ENCODE measurements around the gene WDFY1. TPM values are rescaled to one million over a fixed set of nuclear protein-coding genes. Genes with fewer than 3 reads are reported as not detected.

The WDFY1 gene
- total RNA-seq, 1 experiment from 2014 or later, result 123 TPM

DNA sequence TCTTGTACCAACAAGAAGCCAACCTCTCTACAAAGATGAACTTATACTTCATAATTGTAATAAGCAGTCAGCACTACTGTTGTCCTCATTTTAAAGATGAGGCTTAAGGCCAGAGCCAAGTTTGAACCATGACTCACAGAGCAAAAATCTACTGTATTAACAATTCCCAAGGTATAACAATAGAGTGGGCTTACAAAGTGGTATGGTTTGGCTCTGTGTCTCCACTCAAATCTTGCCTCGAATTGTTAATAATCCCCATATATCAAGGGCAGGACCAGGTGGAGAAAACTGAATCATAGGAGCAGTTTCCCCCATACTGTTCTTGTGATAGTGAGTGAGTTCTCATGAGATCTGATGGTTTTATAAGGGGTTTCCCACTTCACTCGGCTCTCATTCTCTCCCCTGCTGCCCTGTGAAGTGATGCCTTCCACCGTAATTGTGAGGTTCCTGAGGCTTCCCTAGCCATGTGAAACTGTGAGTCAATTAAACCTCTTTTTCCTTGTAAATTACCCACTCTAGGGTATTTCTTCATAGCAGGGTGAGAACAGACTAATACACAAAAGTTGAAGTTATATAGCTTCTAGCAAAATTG is 31.6 kb upstream of the WDFY1 start:
- BruUV-seq (replicated peaks), result no TSS peak
- no peak overlapping the region for H3K4me3 ChIP-seq (ENCODE audit: low read depth, low read length)
- H3K27me3 ChIP-seq (replicated peaks; ENCODE audit: control insufficient read depth, insufficient read depth, low read length), result no peaks in the 10 kb centered on the region
- TF ChIP-seq, protein P1, sequence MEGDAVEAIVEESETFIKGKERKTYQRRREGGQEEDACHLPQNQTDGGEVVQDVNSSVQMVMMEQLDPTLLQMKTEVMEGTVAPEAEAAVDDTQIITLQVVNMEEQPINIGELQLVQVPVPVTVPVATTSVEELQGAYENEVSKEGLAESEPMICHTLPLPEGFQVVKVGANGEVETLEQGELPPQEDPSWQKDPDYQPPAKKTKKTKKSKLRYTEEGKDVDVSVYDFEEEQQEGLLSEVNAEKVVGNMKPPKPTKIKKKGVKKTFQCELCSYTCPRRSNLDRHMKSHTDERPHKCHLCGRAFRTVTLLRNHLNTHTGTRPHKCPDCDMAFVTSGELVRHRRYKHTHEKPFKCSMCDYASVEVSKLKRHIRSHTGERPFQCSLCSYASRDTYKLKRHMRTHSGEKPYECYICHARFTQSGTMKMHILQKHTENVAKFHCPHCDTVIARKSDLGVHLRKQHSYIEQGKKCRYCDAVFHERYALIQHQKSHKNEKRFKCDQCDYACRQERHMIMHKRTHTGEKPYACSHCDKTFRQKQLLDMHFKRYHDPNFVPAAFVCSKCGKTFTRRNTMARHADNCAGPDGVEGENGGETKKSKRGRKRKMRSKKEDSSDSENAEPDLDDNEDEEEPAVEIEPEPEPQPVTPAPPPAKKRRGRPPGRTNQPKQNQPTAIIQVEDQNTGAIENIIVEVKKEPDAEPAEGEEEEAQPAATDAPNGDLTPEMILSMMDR (IDR thresholded peaks at IDR 0.05; ENCODE audit: insufficient read depth in 1 of 2, low read depth in 1 of 2, low read length in 1 of 2, severe bottlenecking in 1 of 2, unreplicated experiment in 1 of 2), result no peak
- DNase-seq, result no peak
- no peaks in the 10 kb centered on the region for H3K9me3 ChIP-seq
- Mint-ChIP-seq H3K36me3 (ENCODE audit: insufficient read depth, unreplicated experiment) (no peaks in the 10 kb centered on the region), H3K4me3 (ENCODE audit: unreplicated experiment) (no peak overlapping the region), H3K27ac (ENCODE audit: unreplicated experiment) (no peak overlapping the region), H3K27me3 (ENCODE audit: insufficient read depth, unreplicated experiment) (no peaks in the 10 kb centered on the region), H3K4me1 (ENCODE audit: low read depth, unreplicated experiment) (no peaks in the 10 kb centered on the region), H3K9me3 (ENCODE audit: unreplicated experiment) (no peaks in the 10 kb centered on the region)
- ChIA-PET CTCF (no interaction called here), POLR2A (no interaction called here)
- intact Hi-C loops (cut with micrococcal nuclease; ENCODE audit: unreplicated experiment), result no loop called here
- H3K36me3 ChIP-seq (ENCODE audit: control insufficient read depth, insufficient read depth, low read length), result no peaks in the 10 kb centered on the region
- no peaks in the 10 kb centered on the region for H3K4me1 ChIP-seq

DNA sequence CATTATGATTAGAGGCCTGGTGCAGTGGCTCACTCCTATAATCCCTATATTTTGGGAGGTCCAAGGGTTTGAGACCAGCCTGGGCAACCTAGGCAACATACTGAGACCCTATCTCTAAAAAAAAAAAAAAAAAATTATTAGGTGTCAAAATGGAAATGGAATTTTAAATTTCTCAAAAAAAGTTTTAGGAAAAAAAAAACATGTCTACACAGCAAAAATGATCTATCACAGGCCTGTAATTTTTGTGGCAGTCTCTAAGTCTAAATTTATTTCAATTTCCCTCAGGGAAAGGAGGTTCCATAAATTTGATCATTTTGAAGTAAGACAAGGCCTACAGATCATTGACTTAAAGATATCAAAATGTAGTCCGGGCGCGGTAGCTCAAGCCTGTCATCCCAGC is 28.5 kb upstream of the WDFY1 start:
- H3K4me3 Mint-ChIP-seq (ENCODE audit: unreplicated experiment), result no peak overlapping the region
- peaks cover 3% of the 10 kb centered on the region for H3K36me3 Mint-ChIP-seq (ENCODE audit: insufficient read depth, unreplicated experiment)
- intact Hi-C loops (cut with micrococcal nuclease; ENCODE audit: unreplicated experiment), result no loop called here
- no peaks in the 10 kb centered on the region for H3K36me3 ChIP-seq (ENCODE audit: control insufficient read depth, insufficient read depth, low read length)
- no peaks in the 10 kb centered on the region for H3K9me3 ChIP-seq
- BruUV-seq (replicated peaks), result no TSS peak
- H3K27me3 ChIP-seq (replicated peaks; ENCODE audit: control insufficient read depth, insufficient read depth, low read length), result no peaks in the 10 kb centered on the region
- no peaks in the 10 kb centered on the region for H3K4me1 Mint-ChIP-seq (ENCODE audit: low read depth, unreplicated experiment)
- DNase-seq, result no peak
- H3K27me3 Mint-ChIP-seq (ENCODE audit: insufficient read depth, unreplicated experiment), result no peaks in the 10 kb centered on the region
- CTCF ChIA-PET, result no interaction called here
- H3K4me1 ChIP-seq, result no peaks in the 10 kb centered on the region
- H3K4me3 ChIP-seq (ENCODE audit: low read depth, low read length), result no peak overlapping the region
- no peaks in the 10 kb centered on the region for H3K9me3 Mint-ChIP-seq (ENCODE audit: unreplicated experiment)
- POLR2A ChIA-PET, result no interaction called here
- TF ChIP-seq, protein P1 (IDR thresholded peaks at IDR 0.05; ENCODE audit: insufficient read depth in 1 of 2, low read depth in 1 of 2, low read length in 1 of 2, severe bottlenecking in 1 of 2, unreplicated experiment in 1 of 2), result no peak
- H3K27ac Mint-ChIP-seq (ENCODE audit: unreplicated experiment), result no peak overlapping the region

DNA sequence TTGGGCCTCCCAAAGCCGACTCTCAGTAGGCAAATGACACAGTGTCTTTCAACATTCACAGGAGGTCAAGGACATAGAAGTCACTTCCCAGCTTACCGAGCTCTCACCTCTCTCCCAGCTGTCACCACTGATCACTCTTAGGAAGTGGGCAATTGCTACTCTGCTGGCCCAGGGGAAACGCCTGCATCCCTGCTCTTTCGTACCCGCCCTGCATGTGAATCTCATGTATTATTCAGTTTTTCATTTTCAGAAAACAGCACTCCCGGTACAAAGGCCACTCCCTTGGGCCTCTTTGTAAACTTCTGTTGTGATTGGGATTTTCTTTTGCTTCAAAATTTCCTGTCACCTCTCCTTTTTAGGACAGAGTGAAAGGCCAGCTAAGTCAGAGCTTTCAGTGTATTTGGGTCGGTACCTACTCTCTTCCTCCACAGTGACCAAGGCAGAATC is 27.5 kb upstream of the WDFY1 start:
- Histone ChIP-seq H3K36me3 (ENCODE audit: control insufficient read depth, insufficient read depth, low read length) (no peaks in the 10 kb centered on the region), H3K27me3 (replicated peaks; ENCODE audit: control insufficient read depth, insufficient read depth, low read length) (no peaks in the 10 kb centered on the region), H3K9me3 (no peaks in the 10 kb centered on the region), H3K4me1 (no peaks in the 10 kb centered on the region), H3K4me3 (ENCODE audit: low read depth, low read length) (no peak overlapping the region)
- intact Hi-C loops (cut with micrococcal nuclease; ENCODE audit: unreplicated experiment), result no loop called here
- H3K4me1 Mint-ChIP-seq (ENCODE audit: low read depth, unreplicated experiment), result no peaks in the 10 kb centered on the region
- no TSS peak for BruUV-seq (replicated peaks)
- no peaks in the 10 kb centered on the region for H3K27me3 Mint-ChIP-seq (ENCODE audit: insufficient read depth, unreplicated experiment)
- ChIA-PET CTCF (interaction anchor here (0.8 kb wide), 1 partner anchor 17 kb away, joined by 3 read pairs; no protein-coding TSS in a partner anchor), POLR2A (no interaction called here)
- no peak for DNase-seq
- no peak overlapping the region for H3K4me3 Mint-ChIP-seq (ENCODE audit: unreplicated experiment)
- peaks cover 11% of the 10 kb centered on the region for H3K36me3 Mint-ChIP-seq (ENCODE audit: insufficient read depth, unreplicated experiment)
- no peaks in the 10 kb centered on the region for H3K9me3 Mint-ChIP-seq (ENCODE audit: unreplicated experiment)
- H3K27ac Mint-ChIP-seq (ENCODE audit: unreplicated experiment), result no peak overlapping the region
- TF ChIP-seq, protein P1 (IDR thresholded peaks at IDR 0.05; ENCODE audit: insufficient read depth in 1 of 2, low read depth in 1 of 2, low read length in 1 of 2, severe bottlenecking in 1 of 2, unreplicated experiment in 1 of 2), result no peak

Measured in Caco-2 (cell line).